ENCODE data around the gene MED26. TPM values are rescaled to one million over a fixed set of nuclear protein-coding genes. Genes with fewer than 3 reads are reported as not detected.
A peak's percentile ranks its signal among the peaks of the same experiment; 100 is the strongest.

The MED26 gene
- total and polyA plus RNA-seq, 5 donors = 4.5 to 6.1 (median 5.4) TPM

- no peaks in the 10 kb centered on the region for H3K27me3 ChIP-seq (ENCODE audit: control insufficient read depth, insufficient read depth)
- no peaks in the 10 kb centered on the region for H3K9me3 ChIP-seq (ENCODE audit: control insufficient read depth, low read length)
- no peak for DNase-seq
- WGBS = 41% methylated on average over 2 of the region's 2 CpGs
- no peak overlapping the region for H3K27ac ChIP-seq (ENCODE audit: low read length)
- intact Hi-C loops (cut with DNase I) = no loop called here
- no peak overlapping the region for H3K4me3 ChIP-seq (ENCODE audit: low read length)
- no peak for ATAC-seq
- H3K4me1 ChIP-seq (ENCODE audit: control insufficient read depth, insufficient read depth, low read length) = peaks cover 35% of the 10 kb centered on the region
These were observed 13.1 kb downstream of the MED26 start for GRCh38 chr19:16614941-16615340.

DNA sequence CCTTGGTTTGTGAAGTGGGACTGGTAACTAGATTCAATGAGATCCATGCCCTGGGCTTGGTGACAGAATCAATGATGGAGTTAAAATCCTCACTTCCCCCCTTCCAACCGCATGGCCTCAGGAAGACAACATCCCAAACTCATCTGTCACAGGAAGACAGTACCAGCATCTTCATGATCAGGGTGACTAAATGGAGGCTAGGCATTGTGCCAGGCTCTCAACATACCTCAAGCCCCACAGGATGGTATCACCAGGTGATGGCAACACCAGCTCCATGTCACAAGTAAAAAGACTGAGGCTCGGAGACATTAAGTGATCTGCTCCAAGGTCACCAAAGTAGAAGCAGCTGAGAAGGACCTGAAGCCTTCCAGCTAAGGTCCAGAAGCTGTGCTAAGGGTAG, 14.2 kb downstream of the MED26 start:
- H3K4me1 ChIP-seq (ENCODE audit: control insufficient read depth, insufficient read depth, low read length) = peaks cover 26% of the 10 kb centered on the region
- no peak overlapping the region for H3K27ac ChIP-seq (ENCODE audit: low read length)

DNA sequence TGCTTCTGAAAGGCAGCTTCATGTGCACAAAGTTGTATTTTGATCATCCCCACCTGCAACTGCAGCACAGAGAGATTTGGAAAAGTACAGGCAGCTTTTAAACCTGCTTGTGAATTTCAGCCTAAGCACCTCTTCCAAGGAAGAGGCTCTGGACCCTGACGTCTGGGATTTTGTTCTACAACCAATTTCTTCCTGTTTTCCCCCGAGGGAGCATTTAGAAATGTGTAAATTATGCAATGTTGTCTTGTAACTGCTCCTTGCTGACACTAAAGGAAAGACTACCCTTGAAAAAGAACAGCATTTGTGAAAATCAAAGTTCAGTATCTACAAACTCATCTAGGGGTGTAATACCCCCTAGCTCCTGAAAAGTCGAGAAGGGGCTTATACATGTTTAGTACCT, 15.4 kb downstream of the MED26 start:
- Histone ChIP-seq H3K4me3 (ENCODE audit: low read length) (no peak overlapping the region), H3K4me1 (ENCODE audit: control insufficient read depth, insufficient read depth, low read length) (peaks cover 30% of the 10 kb centered on the region), H3K27ac (ENCODE audit: low read length) (peak overlapping the region; percentile 39), H3K27me3 (ENCODE audit: control insufficient read depth, insufficient read depth) (no peaks in the 10 kb centered on the region), H3K9me3 (ENCODE audit: control insufficient read depth, low read length) (no peaks in the 10 kb centered on the region)
- DNase-seq (no peak), ATAC-seq (no peak)
- 46% methylated on average over 3 of the region's 3 CpGs for WGBS
- intact Hi-C loops (cut with DNase I) = no loop called here

More for the DNA sequence above, 14.2 kb downstream of the MED26 start:
- no peak overlapping the region for H3K4me3 ChIP-seq (ENCODE audit: low read length)
- no peaks in the 10 kb centered on the region for H3K27me3 ChIP-seq (ENCODE audit: control insufficient read depth, insufficient read depth)
- H3K9me3 ChIP-seq (ENCODE audit: control insufficient read depth, low read length) = no peaks in the 10 kb centered on the region
- no peak for DNase-seq
- intact Hi-C loops (cut with DNase I) = no loop called here
- ATAC-seq = no peak
- 74% methylated on average over 2 of the region's 2 CpGs for WGBS

GRCh38 chr19:16611121-16611520, 16.9 kb downstream of the MED26 start:
- intact Hi-C loops (cut with DNase I) = no loop called here
- Histone ChIP-seq H3K9me3 (ENCODE audit: control insufficient read depth, low read length) (no peaks in the 10 kb centered on the region), H3K27me3 (ENCODE audit: control insufficient read depth, insufficient read depth) (no peaks in the 10 kb centered on the region), H3K4me3 (ENCODE audit: low read length) (no peak overlapping the region), H3K27ac (ENCODE audit: low read length) (peak overlapping the region; percentile 74), H3K4me1 (ENCODE audit: control insufficient read depth, insufficient read depth, low read length) (peaks cover 27% of the 10 kb centered on the region)
- ATAC-seq = no peak
- no peak for DNase-seq
- WGBS = 90% methylated on average over 6 of the region's 6 CpGs

GRCh38 chr19:16609511-16610200, 18.3 kb downstream of the MED26 start:
- Histone ChIP-seq H3K27me3 (ENCODE audit: control insufficient read depth, insufficient read depth) (no peaks in the 10 kb centered on the region), H3K27ac (ENCODE audit: low read length) (no peak overlapping the region), H3K4me1 (ENCODE audit: control insufficient read depth, insufficient read depth, low read length) (peaks cover 34% of the 10 kb centered on the region), H3K9me3 (ENCODE audit: control insufficient read depth, low read length) (no peaks in the 10 kb centered on the region), H3K4me3 (ENCODE audit: low read length) (no peak overlapping the region)
- intact Hi-C loops (cut with DNase I) = no loop called here
- DNase-seq (no peak), ATAC-seq (no peak)
- WGBS = 88% methylated on average over 5 of the region's 5 CpGs

DNA sequence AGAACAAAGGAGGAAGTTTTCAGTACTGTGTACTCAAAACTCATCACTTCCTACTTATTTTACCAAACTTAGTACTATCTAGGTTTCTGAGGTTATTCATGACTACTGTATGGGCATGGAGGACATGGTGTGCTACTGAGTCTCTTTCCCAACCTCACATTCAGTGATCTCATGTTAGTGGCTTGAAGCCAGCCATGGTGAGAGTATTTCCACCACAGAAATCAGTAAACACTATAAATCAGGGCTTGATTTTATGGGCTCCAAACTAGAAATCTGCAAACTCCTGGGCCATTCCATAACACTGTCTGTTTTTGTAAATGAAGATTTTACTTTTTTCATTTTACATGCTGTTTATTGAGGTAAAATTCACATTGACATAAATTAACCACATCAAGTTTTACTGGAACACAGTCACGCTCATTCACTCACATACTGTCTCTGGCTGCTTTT, 19.7 kb downstream of the MED26 start:
- intact Hi-C loops (cut with DNase I) = no loop called here
- ATAC-seq = peak; percentile 79 to 84
- 64% methylated on average over 1 of the region's 1 CpG for WGBS
- Histone ChIP-seq H3K4me3 (ENCODE audit: low read length) (no peak overlapping the region), H3K9me3 (ENCODE audit: control insufficient read depth, low read length) (no peaks in the 10 kb centered on the region), H3K4me1 (ENCODE audit: control insufficient read depth, insufficient read depth, low read length) (peaks cover 30% of the 10 kb centered on the region), H3K27me3 (ENCODE audit: control insufficient read depth, insufficient read depth) (no peaks in the 10 kb centered on the region), H3K27ac (ENCODE audit: low read length) (peak overlapping the region; percentile 79)
- no peak for DNase-seq

DNA sequence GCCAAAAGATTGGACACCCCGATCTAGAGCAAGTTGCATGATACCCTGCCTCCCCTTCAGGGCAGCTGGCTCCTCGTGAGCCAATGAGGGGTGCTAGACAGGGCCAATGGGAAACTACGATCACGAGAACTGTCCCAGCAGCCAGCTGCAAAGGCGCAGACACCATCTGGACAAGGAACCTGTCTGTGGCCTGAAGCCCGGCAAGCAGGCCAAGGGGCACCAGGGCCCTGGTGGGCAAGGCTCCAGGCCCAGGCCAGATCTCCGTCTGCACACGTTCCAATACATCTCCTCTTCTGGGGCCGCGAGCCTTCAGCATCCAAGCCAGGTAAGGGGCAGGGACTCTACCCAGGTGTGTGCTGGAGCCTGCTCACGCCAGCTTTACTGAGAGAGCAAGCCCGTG, 20.2 kb downstream of the MED26 start:
- 81% methylated on average over 12 of the region's 12 CpGs for WGBS
- intact Hi-C loops (cut with DNase I) = no loop called here
- Histone ChIP-seq H3K27me3 (ENCODE audit: control insufficient read depth, insufficient read depth) (no peaks in the 10 kb centered on the region), H3K9me3 (ENCODE audit: control insufficient read depth, low read length) (no peaks in the 10 kb centered on the region), H3K4me3 (ENCODE audit: low read length) (no peak overlapping the region), H3K4me1 (ENCODE audit: control insufficient read depth, insufficient read depth, low read length) (peaks cover 32% of the 10 kb centered on the region), H3K27ac (ENCODE audit: low read length) (peak overlapping the region; percentile 79)
- DNase-seq (no peak), ATAC-seq (peak; percentile 4 to 21)

DNA sequence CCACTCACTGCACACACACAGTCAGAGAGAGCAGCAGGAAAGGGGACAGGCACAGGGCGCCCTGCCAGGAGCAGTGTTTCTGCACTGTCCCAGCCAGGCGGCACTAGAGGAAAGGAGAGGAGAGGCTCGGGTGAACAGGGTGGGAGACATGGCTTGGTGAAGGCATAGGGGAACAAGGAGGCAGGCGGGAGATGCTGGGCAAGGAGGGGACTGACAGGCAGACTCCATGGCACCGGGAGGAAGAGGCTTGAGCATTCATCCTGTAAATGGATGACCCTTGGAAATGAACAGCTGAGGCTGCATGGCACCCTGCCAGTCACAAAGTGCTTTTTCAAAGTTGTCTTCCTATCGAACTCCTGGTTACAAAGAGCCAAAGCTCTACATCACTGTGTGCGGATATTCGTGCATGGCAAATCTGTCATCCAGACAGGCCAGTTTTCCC, 22.4 kb downstream of the MED26 start:
- intact Hi-C loops (cut with DNase I) = no loop called here
- peaks cover 26% of the 10 kb centered on the region for H3K4me1 ChIP-seq (ENCODE audit: control insufficient read depth, insufficient read depth, low read length)
- ATAC-seq (peak; percentile 42 to 46), DNase-seq (peak in 2 of 3 donors; percentile 74 to 79)
- no peaks in the 10 kb centered on the region for H3K27me3 ChIP-seq (ENCODE audit: control insufficient read depth, insufficient read depth)
- no peak overlapping the region for H3K27ac ChIP-seq (ENCODE audit: low read length)
- H3K4me3 ChIP-seq (ENCODE audit: low read length) = no peak overlapping the region
- H3K9me3 ChIP-seq (ENCODE audit: control insufficient read depth, low read length) = no peaks in the 10 kb centered on the region
- WGBS = 43% methylated on average over 8 of the region's 8 CpGs

DNA sequence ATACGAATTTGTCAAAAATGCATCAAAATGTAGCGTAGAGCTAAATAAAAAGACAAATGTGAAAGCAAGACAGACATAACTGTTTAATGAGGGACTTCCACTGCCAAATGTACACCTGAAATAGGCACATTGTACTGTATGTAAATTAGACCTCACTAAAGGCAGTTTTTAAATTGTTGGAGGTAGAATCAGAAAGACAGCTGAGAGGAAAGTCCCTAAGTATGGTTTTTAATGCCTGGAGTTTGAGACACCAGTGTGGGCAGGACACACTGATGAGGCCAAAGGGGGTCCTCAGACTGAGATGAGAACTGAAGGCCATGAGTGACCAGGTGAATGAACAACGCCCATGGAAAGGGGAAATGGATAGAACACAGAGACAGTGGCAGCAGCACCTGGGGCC, 22.9 kb downstream of the MED26 start:
- no peak for DNase-seq
- ATAC-seq = no peak
- Histone ChIP-seq H3K27me3 (ENCODE audit: control insufficient read depth, insufficient read depth) (no peaks in the 10 kb centered on the region), H3K4me3 (ENCODE audit: low read length) (no peak overlapping the region), H3K9me3 (ENCODE audit: control insufficient read depth, low read length) (no peaks in the 10 kb centered on the region), H3K4me1 (ENCODE audit: control insufficient read depth, insufficient read depth, low read length) (peaks cover 25% of the 10 kb centered on the region), H3K27ac (ENCODE audit: low read length) (no peak overlapping the region)
- intact Hi-C loops (cut with DNase I) = no loop called here
- WGBS = 92% methylated on average over 3 of the region's 3 CpGs

DNA sequence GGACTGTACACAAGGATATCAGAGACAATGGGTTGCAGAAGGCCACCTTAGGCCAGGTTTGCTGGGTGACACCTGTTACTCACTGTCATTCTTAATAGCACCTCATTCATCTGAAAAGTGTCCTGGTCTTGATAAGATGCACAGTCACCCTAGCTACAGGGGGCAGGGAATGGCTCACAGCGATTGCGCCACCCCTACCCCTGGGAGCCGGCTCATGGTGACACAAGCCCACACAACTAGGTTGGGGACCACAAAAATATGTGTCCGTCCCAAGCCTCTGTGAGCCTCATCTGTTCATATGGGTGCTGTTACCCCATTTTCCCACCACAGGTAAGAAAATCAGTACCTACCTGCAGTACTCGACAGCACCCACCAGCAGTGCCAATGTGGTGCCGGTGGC, 23.4 kb downstream of the MED26 start:
- H3K27me3 ChIP-seq (ENCODE audit: control insufficient read depth, insufficient read depth) = no peaks in the 10 kb centered on the region
- H3K27ac ChIP-seq (ENCODE audit: low read length) = no peak overlapping the region
- ATAC-seq = no peak
- H3K4me3 ChIP-seq (ENCODE audit: low read length) = no peak overlapping the region
- peaks cover 29% of the 10 kb centered on the region for H3K4me1 ChIP-seq (ENCODE audit: control insufficient read depth, insufficient read depth, low read length)
- WGBS = 85% methylated on average over 6 of the region's 6 CpGs
- no peak for DNase-seq
- no peaks in the 10 kb centered on the region for H3K9me3 ChIP-seq (ENCODE audit: control insufficient read depth, low read length)
- intact Hi-C loops (cut with DNase I) = no loop called here

- H3K27ac ChIP-seq (ENCODE audit: low read length) = no peak overlapping the region
- H3K4me1 ChIP-seq (ENCODE audit: control insufficient read depth, insufficient read depth, low read length) = peaks cover 29% of the 10 kb centered on the region
- ATAC-seq = no peak
- no peaks in the 10 kb centered on the region for H3K9me3 ChIP-seq (ENCODE audit: control insufficient read depth, low read length)
- no peaks in the 10 kb centered on the region for H3K27me3 ChIP-seq (ENCODE audit: control insufficient read depth, insufficient read depth)
- intact Hi-C loops (cut with DNase I) = no loop called here
- H3K4me3 ChIP-seq (ENCODE audit: low read length) = no peak overlapping the region
- WGBS = 45% methylated on average over 3 of the region's 3 CpGs
- DNase-seq = no peak
These were observed 24.9 kb downstream of the MED26 start for GRCh38 chr19:16603090-16603489.
